Measurements from ENCODE around the gene BAZ2B. TPM values are rescaled to one million over a fixed set of nuclear protein-coding genes. Genes with fewer than 3 reads are reported as not detected.

Gene BAZ2B
- total RNA-seq, 1 experiment from 2014 or later = 33.0 TPM

DNA sequence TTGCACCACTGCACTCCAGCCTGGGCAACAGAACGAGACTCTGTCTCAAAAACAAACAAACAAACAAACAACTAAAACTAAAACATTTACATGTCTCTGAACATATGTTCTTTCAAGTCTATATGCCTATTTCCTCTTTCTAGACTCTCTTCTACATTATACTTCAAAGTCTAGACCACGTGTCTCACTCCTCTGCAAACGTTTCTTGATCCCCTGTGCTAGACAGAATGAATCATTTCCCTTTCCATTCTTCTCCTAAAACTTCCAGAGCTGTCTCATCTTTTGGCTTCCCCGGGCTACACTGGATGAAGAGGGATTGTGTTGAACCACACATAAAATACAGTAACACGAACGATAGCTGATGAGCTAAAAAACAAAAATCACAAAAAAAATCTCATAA lies 67.1 kb downstream of the BAZ2B start:
- CTCF ChIA-PET = interaction anchor here (0.7 to 1.0 kb wide), 3 partner anchors 8 to 366 kb away, joined by 3 to 8 read pairs (median 6); no protein-coding TSS in a partner anchor
- H3K4me3 Mint-ChIP-seq = no peak overlapping the region
- peak overlapping the region; percentile 23; the same call in 1 of the 2 replicates for H3K27ac Mint-ChIP-seq
- H3K36me3 Mint-ChIP-seq = peaks cover 3% of the 10 kb centered on the region; the same call in 1 of the 2 replicates
- POLR2A ChIA-PET = no interaction called here
- TF ChIP-seq JAZF1 (CRISPR knock-in tag; IDR thresholded peaks at IDR 0.05) (no peak), TEAD4 (CRISPR knock-in tag; IDR thresholded peaks at IDR 0.05) (no peak), GTF2I (CRISPR knock-in tag; conservative IDR thresholded peaks at IDR 0.05) (no peak), ZNF396 (CRISPR knock-in tag; IDR thresholded peaks at IDR 0.05; ENCODE audit: borderline replicate concordance) (no peak), EMX1 (CRISPR knock-in tag; IDR thresholded peaks at IDR 0.05) (no peak)
- TF ChIP-seq, protein P1, sequence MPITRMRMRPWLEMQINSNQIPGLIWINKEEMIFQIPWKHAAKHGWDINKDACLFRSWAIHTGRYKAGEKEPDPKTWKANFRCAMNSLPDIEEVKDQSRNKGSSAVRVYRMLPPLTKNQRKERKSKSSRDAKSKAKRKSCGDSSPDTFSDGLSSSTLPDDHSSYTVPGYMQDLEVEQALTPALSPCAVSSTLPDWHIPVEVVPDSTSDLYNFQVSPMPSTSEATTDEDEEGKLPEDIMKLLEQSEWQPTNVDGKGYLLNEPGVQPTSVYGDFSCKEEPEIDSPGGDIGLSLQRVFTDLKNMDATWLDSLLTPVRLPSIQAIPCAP (CRISPR knock-in tag; IDR thresholded peaks at IDR 0.05) = no peak
- TF ChIP-seq, protein P2, sequence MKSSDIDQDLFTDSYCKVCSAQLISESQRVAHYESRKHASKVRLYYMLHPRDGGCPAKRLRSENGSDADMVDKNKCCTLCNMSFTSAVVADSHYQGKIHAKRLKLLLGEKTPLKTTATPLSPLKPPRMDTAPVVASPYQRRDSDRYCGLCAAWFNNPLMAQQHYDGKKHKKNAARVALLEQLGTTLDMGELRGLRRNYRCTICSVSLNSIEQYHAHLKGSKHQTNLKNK (CRISPR knock-in tag; IDR thresholded peaks at IDR 0.05) = no peak
- TF ChIP-seq, protein P3, sequence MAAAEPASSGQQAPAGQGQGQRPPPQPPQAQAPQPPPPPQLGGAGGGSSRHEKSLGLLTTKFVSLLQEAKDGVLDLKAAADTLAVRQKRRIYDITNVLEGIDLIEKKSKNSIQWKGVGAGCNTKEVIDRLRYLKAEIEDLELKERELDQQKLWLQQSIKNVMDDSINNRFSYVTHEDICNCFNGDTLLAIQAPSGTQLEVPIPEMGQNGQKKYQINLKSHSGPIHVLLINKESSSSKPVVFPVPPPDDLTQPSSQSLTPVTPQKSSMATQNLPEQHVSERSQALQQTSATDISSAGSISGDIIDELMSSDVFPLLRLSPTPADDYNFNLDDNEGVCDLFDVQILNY (CRISPR knock-in tag; IDR thresholded peaks at IDR 0.05) = no peak
- TF ChIP-seq, protein P4, sequence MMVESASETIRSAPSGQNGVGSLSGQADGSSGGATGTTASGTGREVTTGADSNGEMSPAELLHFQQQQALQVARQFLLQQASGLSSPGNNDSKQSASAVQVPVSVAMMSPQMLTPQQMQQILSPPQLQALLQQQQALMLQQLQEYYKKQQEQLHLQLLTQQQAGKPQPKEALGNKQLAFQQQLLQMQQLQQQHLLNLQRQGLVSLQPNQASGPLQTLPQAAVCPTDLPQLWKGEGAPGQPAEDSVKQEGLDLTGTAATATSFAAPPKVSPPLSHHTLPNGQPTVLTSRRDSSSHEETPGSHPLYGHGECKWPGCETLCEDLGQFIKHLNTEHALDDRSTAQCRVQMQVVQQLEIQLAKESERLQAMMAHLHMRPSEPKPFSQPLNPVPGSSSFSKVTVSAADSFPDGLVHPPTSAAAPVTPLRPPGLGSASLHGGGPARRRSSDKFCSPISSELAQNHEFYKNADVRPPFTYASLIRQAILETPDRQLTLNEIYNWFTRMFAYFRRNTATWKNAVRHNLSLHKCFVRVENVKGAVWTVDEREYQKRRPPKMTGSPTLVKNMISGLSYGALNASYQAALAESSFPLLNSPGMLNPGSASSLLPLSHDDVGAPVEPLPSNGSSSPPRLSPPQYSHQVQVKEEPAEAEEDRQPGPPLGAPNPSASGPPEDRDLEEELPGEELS (CRISPR knock-in tag; IDR thresholded peaks at IDR 0.05) = no peak
- TF ChIP-seq, protein P5, sequence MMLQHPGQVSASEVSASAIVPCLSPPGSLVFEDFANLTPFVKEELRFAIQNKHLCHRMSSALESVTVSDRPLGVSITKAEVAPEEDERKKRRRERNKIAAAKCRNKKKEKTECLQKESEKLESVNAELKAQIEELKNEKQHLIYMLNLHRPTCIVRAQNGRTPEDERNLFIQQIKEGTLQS (CRISPR knock-in tag; conservative IDR thresholded peaks at IDR 0.05) = no peak
- no peak for ATAC-seq
- no peaks in the 10 kb centered on the region for H3K9me3 Mint-ChIP-seq
- peaks cover 22% of the 10 kb centered on the region for H3K4me1 Mint-ChIP-seq
- H3K27me3 Mint-ChIP-seq (ENCODE audit: low read depth) = no peaks in the 10 kb centered on the region
- no peak for DNase-seq (ENCODE audit: low spot score)

DNA sequence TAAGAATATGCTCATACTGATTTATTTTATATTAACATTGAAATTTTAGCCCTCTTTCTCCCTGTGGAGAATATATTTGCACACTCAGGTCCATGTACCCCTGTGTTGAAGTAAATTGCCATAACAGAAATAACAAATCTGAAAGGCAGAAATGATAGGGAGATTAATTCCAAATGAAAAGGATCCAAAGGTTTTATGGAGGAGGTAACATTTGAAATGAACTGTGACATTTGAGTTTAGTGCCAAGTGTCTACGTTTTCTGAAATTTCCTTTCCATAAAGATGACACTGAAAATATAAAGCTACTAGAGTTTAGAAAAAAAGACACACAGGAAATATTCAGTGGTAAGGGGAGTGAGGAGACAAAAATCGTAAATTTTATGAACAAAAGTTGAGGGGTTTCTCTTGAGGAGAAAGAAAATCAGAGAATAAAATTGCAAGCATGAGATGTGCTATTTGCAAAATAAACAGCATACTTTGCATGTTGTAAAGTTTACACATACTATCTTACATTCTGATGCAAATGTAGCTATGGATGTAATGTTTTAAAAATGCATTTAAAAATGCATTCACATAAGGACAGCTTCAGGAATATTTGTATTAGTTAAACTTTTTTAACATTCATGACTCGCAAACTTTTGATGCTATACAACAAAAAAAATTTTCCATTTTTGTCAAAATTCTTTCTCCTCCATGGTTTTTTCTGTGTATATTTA lies 69.5 kb downstream of the BAZ2B start:
- CTCF ChIA-PET = no interaction called here
- no peaks in the 10 kb centered on the region for H3K27me3 Mint-ChIP-seq (ENCODE audit: low read depth)

More for the DNA sequence above, 69.5 kb downstream of the BAZ2B start:
- POLR2A ChIA-PET = no interaction called here
- H3K4me1 Mint-ChIP-seq = peaks cover 22% of the 10 kb centered on the region
- ATAC-seq (no peak), DNase-seq (ENCODE audit: low spot score) (no peak)
- no peak overlapping the region for H3K4me3 Mint-ChIP-seq
- peaks cover 9% of the 10 kb centered on the region; the same call in 1 of the 2 replicates for H3K36me3 Mint-ChIP-seq
- TF ChIP-seq CBFB (CRISPR knock-in tag; IDR thresholded peaks at IDR 0.05; ENCODE audit: low read depth) (no peak), ZNF263 (CRISPR knock-in tag; IDR thresholded peaks at IDR 0.05; ENCODE audit: low read depth) (no peak), NFATC4 (CRISPR knock-in tag; IDR thresholded peaks at IDR 0.05) (no peak), ZNF121 (CRISPR knock-in tag; IDR thresholded peaks at IDR 0.05) (no peak)
- TF ChIP-seq, protein P6, sequence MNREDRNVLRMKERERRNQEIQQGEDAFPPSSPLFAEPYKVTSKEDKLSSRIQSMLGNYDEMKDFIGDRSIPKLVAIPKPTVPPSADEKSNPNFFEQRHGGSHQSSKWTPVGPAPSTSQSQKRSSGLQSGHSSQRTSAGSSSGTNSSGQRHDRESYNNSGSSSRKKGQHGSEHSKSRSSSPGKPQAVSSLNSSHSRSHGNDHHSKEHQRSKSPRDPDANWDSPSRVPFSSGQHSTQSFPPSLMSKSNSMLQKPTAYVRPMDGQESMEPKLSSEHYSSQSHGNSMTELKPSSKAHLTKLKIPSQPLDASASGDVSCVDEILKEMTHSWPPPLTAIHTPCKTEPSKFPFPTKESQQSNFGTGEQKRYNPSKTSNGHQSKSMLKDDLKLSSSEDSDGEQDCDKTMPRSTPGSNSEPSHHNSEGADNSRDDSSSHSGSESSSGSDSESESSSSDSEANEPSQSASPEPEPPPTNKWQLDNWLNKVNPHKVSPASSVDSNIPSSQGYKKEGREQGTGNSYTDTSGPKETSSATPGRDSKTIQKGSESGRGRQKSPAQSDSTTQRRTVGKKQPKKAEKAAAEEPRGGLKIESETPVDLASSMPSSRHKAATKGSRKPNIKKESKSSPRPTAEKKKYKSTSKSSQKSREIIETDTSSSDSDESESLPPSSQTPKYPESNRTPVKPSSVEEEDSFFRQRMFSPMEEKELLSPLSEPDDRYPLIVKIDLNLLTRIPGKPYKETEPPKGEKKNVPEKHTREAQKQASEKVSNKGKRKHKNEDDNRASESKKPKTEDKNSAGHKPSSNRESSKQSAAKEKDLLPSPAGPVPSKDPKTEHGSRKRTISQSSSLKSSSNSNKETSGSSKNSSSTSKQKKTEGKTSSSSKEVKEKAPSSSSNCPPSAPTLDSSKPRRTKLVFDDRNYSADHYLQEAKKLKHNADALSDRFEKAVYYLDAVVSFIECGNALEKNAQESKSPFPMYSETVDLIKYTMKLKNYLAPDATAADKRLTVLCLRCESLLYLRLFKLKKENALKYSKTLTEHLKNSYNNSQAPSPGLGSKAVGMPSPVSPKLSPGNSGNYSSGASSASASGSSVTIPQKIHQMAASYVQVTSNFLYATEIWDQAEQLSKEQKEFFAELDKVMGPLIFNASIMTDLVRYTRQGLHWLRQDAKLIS (CRISPR knock-in tag; IDR thresholded peaks at IDR 0.05; ENCODE audit: borderline replicate concordance) = no peak
- TF ChIP-seq, protein P7, sequence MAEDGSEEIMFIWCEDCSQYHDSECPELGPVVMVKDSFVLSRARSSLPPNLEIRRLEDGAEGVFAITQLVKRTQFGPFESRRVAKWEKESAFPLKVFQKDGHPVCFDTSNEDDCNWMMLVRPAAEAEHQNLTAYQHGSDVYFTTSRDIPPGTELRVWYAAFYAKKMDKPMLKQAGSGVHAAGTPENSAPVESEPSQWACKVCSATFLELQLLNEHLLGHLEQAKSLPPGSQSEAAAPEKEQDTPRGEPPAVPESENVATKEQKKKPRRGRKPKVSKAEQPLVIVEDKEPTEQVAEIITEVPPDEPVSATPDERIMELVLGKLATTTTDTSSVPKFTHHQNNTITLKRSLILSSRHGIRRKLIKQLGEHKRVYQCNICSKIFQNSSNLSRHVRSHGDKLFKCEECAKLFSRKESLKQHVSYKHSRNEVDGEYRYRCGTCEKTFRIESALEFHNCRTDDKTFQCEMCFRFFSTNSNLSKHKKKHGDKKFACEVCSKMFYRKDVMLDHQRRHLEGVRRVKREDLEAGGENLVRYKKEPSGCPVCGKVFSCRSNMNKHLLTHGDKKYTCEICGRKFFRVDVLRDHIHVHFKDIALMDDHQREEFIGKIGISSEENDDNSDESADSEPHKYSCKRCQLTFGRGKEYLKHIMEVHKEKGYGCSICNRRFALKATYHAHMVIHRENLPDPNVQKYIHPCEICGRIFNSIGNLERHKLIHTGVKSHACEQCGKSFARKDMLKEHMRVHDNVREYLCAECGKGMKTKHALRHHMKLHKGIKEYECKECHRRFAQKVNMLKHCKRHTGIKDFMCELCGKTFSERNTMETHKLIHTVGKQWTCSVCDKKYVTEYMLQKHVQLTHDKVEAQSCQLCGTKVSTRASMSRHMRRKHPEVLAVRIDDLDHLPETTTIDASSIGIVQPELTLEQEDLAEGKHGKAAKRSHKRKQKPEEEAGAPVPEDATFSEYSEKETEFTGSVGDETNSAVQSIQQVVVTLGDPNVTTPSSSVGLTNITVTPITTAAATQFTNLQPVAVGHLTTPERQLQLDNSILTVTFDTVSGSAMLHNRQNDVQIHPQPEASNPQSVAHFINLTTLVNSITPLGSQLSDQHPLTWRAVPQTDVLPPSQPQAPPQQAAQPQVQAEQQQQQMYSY (CRISPR knock-in tag; IDR thresholded peaks at IDR 0.05) = no peak
- TF ChIP-seq, protein P8, sequence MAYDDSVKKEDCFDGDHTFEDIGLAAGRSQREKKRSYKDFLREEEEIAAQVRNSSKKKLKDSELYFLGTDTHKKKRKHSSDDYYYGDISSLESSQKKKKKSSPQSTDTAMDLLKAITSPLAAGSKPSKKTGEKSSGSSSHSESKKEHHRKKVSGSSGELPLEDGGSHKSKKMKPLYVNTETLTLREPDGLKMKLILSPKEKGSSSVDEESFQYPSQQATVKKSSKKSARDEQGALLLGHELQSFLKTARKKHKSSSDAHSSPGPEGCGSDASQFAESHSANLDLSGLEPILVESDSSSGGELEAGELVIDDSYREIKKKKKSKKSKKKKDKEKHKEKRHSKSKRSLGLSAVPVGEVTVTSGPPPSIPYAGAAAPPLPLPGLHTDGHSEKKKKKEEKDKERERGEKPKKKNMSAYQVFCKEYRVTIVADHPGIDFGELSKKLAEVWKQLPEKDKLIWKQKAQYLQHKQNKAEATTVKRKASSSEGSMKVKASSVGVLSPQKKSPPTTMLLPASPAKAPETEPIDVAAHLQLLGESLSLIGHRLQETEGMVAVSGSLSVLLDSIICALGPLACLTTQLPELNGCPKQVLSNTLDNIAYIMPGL (CRISPR knock-in tag; IDR thresholded peaks at IDR 0.05) = no peak
- peak overlapping the region; percentile 73; the same call in 1 of the 2 replicates for H3K27ac Mint-ChIP-seq
- no peaks in the 10 kb centered on the region for H3K9me3 Mint-ChIP-seq

All from WTC11 (cell line).